ENCODE results near the gene SYCN. TPM values are rescaled to one million over a fixed set of nuclear protein-coding genes. Genes with fewer than 3 reads are reported as not detected.
"Not testable (repeated sequence)": the region's sequence is repeated elsewhere in the genome, so short reads cannot be mapped to it uniquely, and the experiment has no call there.

The SYCN gene
- total and polyA plus RNA-seq, 9 donors, result 1.2 to 2.4 TPM; not detected in 7

DNA sequence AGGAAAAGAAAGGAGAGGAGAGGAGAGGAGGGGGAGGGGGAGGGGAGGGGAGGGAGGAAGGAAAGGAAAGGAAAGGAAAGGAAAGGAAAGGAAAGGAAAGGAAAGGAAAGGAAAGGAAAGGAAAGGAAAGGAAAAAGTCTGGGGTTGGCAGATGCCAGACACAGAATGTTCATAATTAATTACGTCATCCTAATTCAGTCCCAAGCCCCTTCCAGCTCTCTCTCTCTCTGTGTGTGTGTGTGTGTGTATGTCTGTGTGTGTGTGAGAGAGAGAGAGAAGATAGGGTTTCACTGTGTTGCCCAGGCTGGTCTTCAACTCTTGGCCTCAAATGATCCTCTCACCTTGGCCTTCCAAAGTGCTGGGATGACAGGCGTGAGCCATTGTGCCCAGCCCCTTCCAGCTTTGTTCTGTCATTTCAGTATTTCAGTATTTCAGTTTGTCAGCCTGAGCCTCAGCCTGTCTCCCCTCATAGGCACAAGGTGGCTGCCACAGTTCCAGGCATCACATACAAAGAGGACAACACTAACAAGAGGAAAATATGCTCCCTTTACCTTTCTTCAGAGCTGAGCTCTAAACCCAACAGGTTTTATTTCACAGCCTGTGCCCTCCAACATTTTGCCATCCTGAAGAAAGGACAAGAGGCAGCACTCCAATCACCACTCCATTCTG lies 26.2 kb upstream of the SYCN start:
- WGBS, 3 donors, result 72 to 80% (median 72%) methylated on average over 2 of the region's 2 CpGs

GRCh38 chr19:39224910-39225309 lies 20.8 kb upstream of the SYCN start:
- H3K4me1 ChIP-seq (ENCODE audit: insufficient read depth), result no peaks in the 10 kb centered on the region
- H3K27me3 ChIP-seq, result no peaks in the 10 kb centered on the region
- H3K9me3 ChIP-seq, result no peaks in the 10 kb centered on the region
- no peak for DNase-seq
- intact Hi-C loops (cut with DNase I), result no loop called here
- H3K36me3 ChIP-seq, result no peaks in the 10 kb centered on the region
- no peak overlapping the region for H3K4me3 ChIP-seq
- H3K27ac ChIP-seq, result no peak overlapping the region
- no peak for TF ChIP-seq EP300 (IDR thresholded peaks at IDR 0.05)
- no peak for TF ChIP-seq CTCF (IDR thresholded peaks at IDR 0.05)
- no peak for TF ChIP-seq POLR2A (IDR thresholded peaks at IDR 0.05)
- 27 to 35% (median 33%) methylated on average over 3 of the region's 3 CpGs for WGBS, 3 donors

More for the DNA sequence above, 26.2 kb upstream of the SYCN start:
- DNase-seq, result no peak
- H3K27me3 ChIP-seq, result no peaks in the 10 kb centered on the region
- no peak overlapping the region for H3K27ac ChIP-seq
- no peaks in the 10 kb centered on the region for H3K4me1 ChIP-seq (ENCODE audit: insufficient read depth)
- no peak overlapping the region for H3K4me3 ChIP-seq
- TF ChIP-seq CTCF (IDR thresholded peaks at IDR 0.05) (no peak), POLR2A (IDR thresholded peaks at IDR 0.05) (no peak), EP300 (IDR thresholded peaks at IDR 0.05) (no peak)
- intact Hi-C loops (cut with DNase I), result no loop called here
- H3K36me3 ChIP-seq, result no peaks in the 10 kb centered on the region
- H3K9me3 ChIP-seq, result no peaks in the 10 kb centered on the region

GRCh38 chr19:39223703-39224279 lies 19.7 kb upstream of the SYCN start:
- no peaks in the 10 kb centered on the region for H3K36me3 ChIP-seq
- no peaks in the 10 kb centered on the region for H3K9me3 ChIP-seq
- no peak overlapping the region for H3K27ac ChIP-seq
- WGBS, 3 donors, result 17 to 22% (median 22%) methylated on average over 4 of the region's 4 CpGs
- DNase-seq, result no peak
- TF ChIP-seq POLR2A (IDR thresholded peaks at IDR 0.05), result no peak
- TF ChIP-seq EP300 (IDR thresholded peaks at IDR 0.05), result no peak
- TF ChIP-seq CTCF (IDR thresholded peaks at IDR 0.05), result no peak
- no peaks in the 10 kb centered on the region for H3K27me3 ChIP-seq
- intact Hi-C loops (cut with DNase I), result no loop called here
- H3K4me3 ChIP-seq, result no peak overlapping the region
- H3K4me1 ChIP-seq (ENCODE audit: insufficient read depth), result no peaks in the 10 kb centered on the region

DNA sequence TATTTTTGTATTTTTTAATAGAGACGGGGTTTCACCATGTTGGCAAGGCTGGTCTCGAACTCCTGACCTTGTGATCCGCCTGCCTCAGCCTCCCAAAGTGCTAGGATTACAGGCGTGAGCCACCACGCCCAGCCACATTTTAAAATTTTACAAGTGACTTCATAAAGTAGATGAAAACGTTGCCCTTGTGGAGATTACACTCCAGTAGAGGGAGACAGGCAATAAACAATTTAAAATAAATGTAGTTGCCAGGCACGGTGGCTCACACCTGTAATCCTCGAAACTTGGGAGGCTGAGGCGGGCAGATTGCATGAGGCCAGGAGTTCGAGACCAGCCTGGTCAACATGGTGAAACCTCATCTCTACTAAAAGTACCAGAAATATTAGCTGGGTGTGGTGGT lies 15.0 kb upstream of the SYCN start:
- DNase-seq; H3K27ac ChIP-seq; H3K4me1 ChIP-seq (ENCODE audit: insufficient read depth); H3K27me3 ChIP-seq; H3K36me3 ChIP-seq; H3K4me3 ChIP-seq; intact Hi-C loops (cut with DNase I); H3K9me3 ChIP-seq: not testable (repeated sequence)
- WGBS, 3 donors, result 63 to 72% (median 72%) methylated on average over 10 of the region's 10 CpGs

Measured in ovary (tissue), 9 donors.